PFSK-1 (cell line): Measurements from ENCODE around the gene PTCH1.

Experiments
- FOXP2 ChIP-seq: optimal IDR thresholded peaks from 2 replicates; pipeline ENCODE3; 2011; ENCODE audit warnings: borderline replicate concordance, control low read depth, inconsistent platforms; ENCODE audit not compliant: insufficient read depth; ENCODE audit errors: extremely low read length, extremely low read depth
- POLR2AphosphoS5 ChIP-seq: IDR thresholded peaks from 2 replicates; pipeline ENCODE4 v1.6.1; 2012; ENCODE audit warnings: low read depth, mild to moderate bottlenecking, control low read depth, low read length, moderate library complexity
- REST ChIP-seq, 2 experiments: IDR thresholded peaks; 2 replicates each; pipeline versions ENCODE4 v1.6.1 to v1.8.0; 2011 to 2012; ENCODE audit warnings: low read depth in 2 of 2, low read length in 2 of 2, control low read depth in 1 of 2, inconsistent platforms in 1 of 2, mild to moderate bottlenecking in 1 of 2, moderate library complexity in 1 of 2; ENCODE audit not compliant: insufficient read depth in 1 of 2
- SIN3A ChIP-seq: IDR thresholded peaks from 2 replicates; pipeline ENCODE4 v1.6.1; 2012; ENCODE audit warnings: mild to moderate bottlenecking, low read length, moderate library complexity, borderline replicate concordance; ENCODE audit not compliant: insufficient read depth
- TAF1 ChIP-seq: IDR thresholded peaks from 2 replicates; pipeline ENCODE4 v1.6.1; 2012; ENCODE audit warnings: low read length, control low read depth, borderline replicate concordance; ENCODE audit not compliant: insufficient read depth

The PTCH1 gene

GRCh38 chr9:95446984-95447383 lies 69.8 kb downstream of the PTCH1 start:
- no peak for TF ChIP-seq TAF1
- TF ChIP-seq REST (IDR thresholded peaks at IDR 0.05; ENCODE audit: insufficient read depth in 1 of 2, low read depth in 2 of 2, low read length in 2 of 2) = no peak
- no peak for TF ChIP-seq FOXP2
- no peak for TF ChIP-seq SIN3A
- no peak for TF ChIP-seq POLR2AphosphoS5

- TF ChIP-seq TAF1 = no peak
- no peak for TF ChIP-seq REST (IDR thresholded peaks at IDR 0.05; ENCODE audit: insufficient read depth in 1 of 2, low read depth in 2 of 2, low read length in 2 of 2)
- TF ChIP-seq SIN3A = no peak
- no peak for TF ChIP-seq FOXP2
- no peak for TF ChIP-seq POLR2AphosphoS5
Measured at GRCh38 chr9:95446259-95446658, 70.5 kb downstream of the PTCH1 start.

- TF ChIP-seq REST (IDR thresholded peaks at IDR 0.05; ENCODE audit: insufficient read depth in 1 of 2, low read depth in 2 of 2, low read length in 2 of 2) (no peak), FOXP2 (no peak), TAF1 (no peak), POLR2AphosphoS5 (no peak), SIN3A (no peak)
Measured at GRCh38 chr9:95444160-95444559, 72.6 kb downstream of the PTCH1 start.

GRCh38 chr9:95443301-95443700 lies 73.5 kb downstream of the PTCH1 start:
- TF ChIP-seq SIN3A (no peak), FOXP2 (no peak), POLR2AphosphoS5 (no peak), REST (IDR thresholded peaks at IDR 0.05; ENCODE audit: insufficient read depth in 1 of 2, low read depth in 2 of 2, low read length in 2 of 2) (no peak)

- TF ChIP-seq REST (IDR thresholded peaks at IDR 0.05; ENCODE audit: insufficient read depth in 1 of 2, low read depth in 2 of 2, low read length in 2 of 2) (no peak), POLR2AphosphoS5 (no peak), FOXP2 (no peak), TAF1 (no peak), SIN3A (no peak)
Measured at GRCh38 chr9:95441081-95441480, 75.7 kb downstream of the PTCH1 start.
